BLaER1 (cell line): Measurements from ENCODE around the gene STXBP5.

Source experiments
- H3K27ac ChIP-seq: shearing (Covaris generic); formaldehyde crosslinking; 2 replicates; pipeline ENCODE4 v1.8.1; 2022
- H3K27me3 ChIP-seq: shearing (Covaris generic); formaldehyde crosslinking; 2 replicates; pipeline ENCODE4 v1.8.1; 2022
- H3K36me3 ChIP-seq: shearing (Covaris generic); formaldehyde crosslinking; 2 replicates; pipeline ENCODE4 v1.8.1; 2022
- H3K4me1 ChIP-seq: shearing (Covaris generic); formaldehyde crosslinking; 2 replicates; pipeline ENCODE4 v1.8.1; 2022
- H3K4me2 ChIP-seq: shearing (Covaris generic); formaldehyde crosslinking; 2 replicates; pipeline ENCODE4 v1.8.1; 2022
- H3K4me3 ChIP-seq: shearing (Covaris generic); formaldehyde crosslinking; 2 replicates; pipeline ENCODE4 v1.8.1; 2022
- H3K9ac ChIP-seq: shearing (Covaris generic); formaldehyde crosslinking; 2 replicates; pipeline ENCODE4 v1.8.1; 2022
- H3K9me3 ChIP-seq: shearing (Covaris generic); formaldehyde crosslinking; 2 replicates; pipeline ENCODE4 v1.8.1; 2022
- H4K20me1 ChIP-seq: shearing (Covaris generic); formaldehyde crosslinking; 2 replicates; pipeline ENCODE4 v1.8.1; 2022
- Cebpa-rat ChIP-seq: shearing (Covaris generic); IDR thresholded peaks from 2 replicates; pipeline ENCODE4 v1.8.1; 2022

STXBP5 gene

GRCh38 chr6:147207837-147208754 lies 3.9 kb downstream of the STXBP5 start:
- Histone ChIP-seq H3K9ac (no peak overlapping the region), H3K4me3 (no peak overlapping the region), H3K4me2 (no peak overlapping the region), H3K36me3 (no peaks in the 10 kb centered on the region; the same call in 1 of the 2 replicates), H4K20me1 (peaks cover 34% of the 10 kb centered on the region), H3K27me3 (no peaks in the 10 kb centered on the region), H3K4me1 (peaks cover 20% of the 10 kb centered on the region), H3K9me3 (no peaks in the 10 kb centered on the region), H3K27ac (no peak overlapping the region)
- no peak for TF ChIP-seq Cebpa-rat

- Histone ChIP-seq H3K4me2 (no peak overlapping the region), H3K36me3 (no peaks in the 10 kb centered on the region; the same call in 1 of the 2 replicates), H3K9me3 (no peaks in the 10 kb centered on the region), H3K4me1 (peaks cover 17% of the 10 kb centered on the region), H3K9ac (no peak overlapping the region), H3K4me3 (no peak overlapping the region), H3K27me3 (no peaks in the 10 kb centered on the region), H4K20me1 (peaks cover 28% of the 10 kb centered on the region), H3K27ac (no peak overlapping the region)
- no peak for TF ChIP-seq Cebpa-rat
Observed at GRCh38 chr6:147209762-147210449, 5.7 kb downstream of the STXBP5 start.

- H3K4me3 ChIP-seq = no peak overlapping the region
- H3K9me3 ChIP-seq = no peaks in the 10 kb centered on the region
- peaks cover 3% of the 10 kb centered on the region for H3K4me1 ChIP-seq
- TF ChIP-seq Cebpa-rat = no peak
- H3K9ac ChIP-seq = no peak overlapping the region
- no peaks in the 10 kb centered on the region for H3K27me3 ChIP-seq
- H3K36me3 ChIP-seq = no peaks in the 10 kb centered on the region; the same call in 1 of the 2 replicates
- H3K4me2 ChIP-seq = no peak overlapping the region
- peaks cover 15% of the 10 kb centered on the region for H4K20me1 ChIP-seq
- no peak overlapping the region for H3K27ac ChIP-seq
Observed at GRCh38 chr6:147211349-147211748, 7.1 kb downstream of the STXBP5 start.

- no peaks in the 10 kb centered on the region for H3K9me3 ChIP-seq
- H3K36me3 ChIP-seq = no peaks in the 10 kb centered on the region; the same call in 1 of the 2 replicates
- no peak overlapping the region for H3K9ac ChIP-seq
- H4K20me1 ChIP-seq = peaks cover 15% of the 10 kb centered on the region; the same call in 1 of the 2 replicates
- no peaks in the 10 kb centered on the region for H3K4me1 ChIP-seq
- H3K27ac ChIP-seq = no peak overlapping the region
- H3K4me3 ChIP-seq = no peak overlapping the region
- no peak overlapping the region for H3K4me2 ChIP-seq
- H3K27me3 ChIP-seq = no peaks in the 10 kb centered on the region
- TF ChIP-seq Cebpa-rat = no peak
Observed at GRCh38 chr6:147211831-147212230, 7.6 kb downstream of the STXBP5 start.

DNA sequence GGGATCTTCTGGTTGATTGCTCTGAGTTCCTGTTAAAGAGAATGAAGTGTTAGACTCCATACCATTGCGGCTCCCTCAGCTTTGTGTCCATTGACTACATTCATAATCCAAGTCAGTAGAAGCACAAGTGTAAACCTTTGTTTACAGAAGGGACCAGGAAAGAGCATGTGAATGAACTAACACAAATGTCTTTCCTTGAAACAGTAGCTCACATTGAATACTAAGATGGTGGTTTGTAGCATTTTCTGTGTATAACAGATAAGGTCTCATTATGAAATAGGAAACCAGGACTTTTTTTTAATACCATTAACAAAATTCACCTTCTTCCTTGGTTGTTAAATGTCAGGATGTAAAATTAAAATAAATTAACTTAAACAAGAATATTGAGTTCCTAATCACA lies 8.4 kb downstream of the STXBP5 start:
- Histone ChIP-seq H3K36me3 (no peaks in the 10 kb centered on the region; the same call in 1 of the 2 replicates), H3K27ac (no peak overlapping the region), H4K20me1 (peaks cover 8% of the 10 kb centered on the region; the same call in 1 of the 2 replicates), H3K27me3 (no peaks in the 10 kb centered on the region), H3K9ac (no peak overlapping the region), H3K4me3 (no peak overlapping the region), H3K9me3 (no peaks in the 10 kb centered on the region), H3K4me1 (no peaks in the 10 kb centered on the region), H3K4me2 (no peak overlapping the region)
- no peak for TF ChIP-seq Cebpa-rat

DNA sequence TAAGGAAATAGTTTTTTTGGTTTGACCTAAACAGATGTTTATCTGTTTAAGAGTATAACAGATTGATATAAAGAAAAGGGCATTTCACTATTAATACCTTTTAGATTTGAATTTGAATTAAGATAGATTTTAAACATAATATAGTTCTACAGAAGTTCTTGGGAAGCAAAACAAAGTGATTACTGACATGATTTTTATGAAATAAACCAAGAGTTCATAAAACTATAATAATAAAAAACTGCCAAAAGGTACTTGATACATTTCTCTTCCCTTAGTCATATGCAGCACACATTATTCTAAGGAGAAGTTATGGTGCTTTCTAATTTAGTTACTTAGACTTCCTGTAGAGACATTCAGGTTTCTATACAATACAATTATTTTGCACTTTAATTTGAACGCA lies 9.6 kb downstream of the STXBP5 start:
- no peak overlapping the region for H3K27ac ChIP-seq
- H4K20me1 ChIP-seq = no peaks in the 10 kb centered on the region
- H3K9me3 ChIP-seq = no peaks in the 10 kb centered on the region
- no peak overlapping the region for H3K9ac ChIP-seq
- TF ChIP-seq Cebpa-rat = no peak
- no peak overlapping the region for H3K4me2 ChIP-seq
- peaks cover 3% of the 10 kb centered on the region for H3K36me3 ChIP-seq
- H3K4me3 ChIP-seq = no peak overlapping the region
- H3K27me3 ChIP-seq = no peaks in the 10 kb centered on the region
- H3K4me1 ChIP-seq = no peaks in the 10 kb centered on the region

GRCh38 chr6:147214248-147215227 lies 10.3 kb downstream of the STXBP5 start:
- peaks cover 3% of the 10 kb centered on the region for H3K36me3 ChIP-seq
- TF ChIP-seq Cebpa-rat = no peak
- H3K4me1 ChIP-seq = no peaks in the 10 kb centered on the region
- no peaks in the 10 kb centered on the region for H4K20me1 ChIP-seq
- H3K9me3 ChIP-seq = no peaks in the 10 kb centered on the region
- no peaks in the 10 kb centered on the region for H3K27me3 ChIP-seq
- no peak overlapping the region for H3K4me3 ChIP-seq
- H3K9ac ChIP-seq = no peak overlapping the region
- H3K27ac ChIP-seq = no peak overlapping the region
- no peak overlapping the region for H3K4me2 ChIP-seq

- H3K36me3 ChIP-seq = peaks cover 3% of the 10 kb centered on the region; the same call in 1 of the 2 replicates
- H3K4me1 ChIP-seq = no peaks in the 10 kb centered on the region
- no peak overlapping the region for H3K4me3 ChIP-seq
- no peaks in the 10 kb centered on the region for H3K27me3 ChIP-seq
- no peaks in the 10 kb centered on the region for H3K9me3 ChIP-seq
- no peak overlapping the region for H3K27ac ChIP-seq
- TF ChIP-seq Cebpa-rat = no peak
- H3K9ac ChIP-seq = no peak overlapping the region
- H4K20me1 ChIP-seq = no peaks in the 10 kb centered on the region
- H3K4me2 ChIP-seq = no peak overlapping the region
Observed at GRCh38 chr6:147216915-147217314, 12.7 kb downstream of the STXBP5 start.

- no peak overlapping the region for H3K4me2 ChIP-seq
- no peak overlapping the region for H3K9ac ChIP-seq
- no peaks in the 10 kb centered on the region for H3K27me3 ChIP-seq
- H3K4me3 ChIP-seq = no peak overlapping the region
- H3K27ac ChIP-seq = no peak overlapping the region
- no peaks in the 10 kb centered on the region for H3K9me3 ChIP-seq
- no peaks in the 10 kb centered on the region for H4K20me1 ChIP-seq
- peaks cover 3% of the 10 kb centered on the region; the same call in 1 of the 2 replicates for H3K36me3 ChIP-seq
- H3K4me1 ChIP-seq = no peaks in the 10 kb centered on the region
- no peak for TF ChIP-seq Cebpa-rat
Observed at GRCh38 chr6:147217840-147218404, 13.7 kb downstream of the STXBP5 start.
